Liver (tissue), 3 donors: ENCODE data around the gene POFUT2.

Experiments used
- CTCF ChIP-seq: fragments of 150-350 bp; IDR thresholded peaks from 2 replicates; pipeline ENCODE4 v1.5.1; 2017; ENCODE audit warnings: improper control_type of control experiment, low read depth, low read length; ENCODE audit not compliant: missing input control
- FOXA1 ChIP-seq: IDR thresholded peaks from 2 replicates; pipeline ENCODE4 v1.6.1; 2016; ENCODE audit warnings: antibody characterized with exemption
- FOXA2 ChIP-seq: IDR thresholded peaks from 2 replicates; pipeline ENCODE4 v1.6.1; 2016; ENCODE audit warnings: antibody characterized with exemption
- GABPA ChIP-seq, 2 donors: IDR thresholded peaks in 1 of 2; conservative IDR thresholded peaks in 1 of 2; 2 replicates each; pipeline ENCODE4 v1.6.1; 2016; ENCODE audit warnings: antibody characterized with exemption in 2 of 2, mild to moderate bottlenecking in 1 of 2, moderate library complexity in 1 of 2
- HNF4G ChIP-seq: IDR thresholded peaks from 2 replicates; pipeline ENCODE4 v1.6.1; 2016; ENCODE audit warnings: antibody characterized with exemption
- JUND ChIP-seq, 2 donors: IDR thresholded peaks; 2 replicates each; pipeline ENCODE4 v1.6.1; 2016; ENCODE audit warnings: antibody characterized with exemption in 2 of 2
- MAX ChIP-seq: IDR thresholded peaks from 2 replicates; pipeline ENCODE4 v1.6.1; 2016; ENCODE audit warnings: antibody characterized with exemption
- RAD21 ChIP-seq, 2 donors: IDR thresholded peaks; 2 replicates each; pipeline ENCODE4 v1.6.1; 2016; ENCODE audit warnings: antibody characterized with exemption in 2 of 2, mild to moderate bottlenecking in 2 of 2
- REST ChIP-seq: IDR thresholded peaks from 2 replicates; pipeline ENCODE4 v1.6.1; 2016; ENCODE audit warnings: antibody characterized with exemption, mild to moderate bottlenecking
- SP1 ChIP-seq: IDR thresholded peaks from 2 replicates; pipeline ENCODE4 v1.6.1; 2018; ENCODE audit warnings: antibody characterized with exemption, mild to moderate bottlenecking
- YY1 ChIP-seq: IDR thresholded peaks from 2 replicates; pipeline ENCODE4 v1.6.1; 2016; ENCODE audit warnings: antibody characterized with exemption, mild to moderate bottlenecking
- donor health status: healthy.
- donor health status: healthy.

- TF ChIP-seq CTCF (no peak), FOXA1 (no peak), RAD21 (IDR thresholded peaks at IDR 0.05) (no peak), HNF4G (no peak), REST (no peak), MAX (no peak), YY1 (no peak), SP1 (no peak), FOXA2 (no peak), JUND (IDR thresholded peaks at IDR 0.05) (no peak), GABPA (IDR thresholded peaks at IDR 0.05 in 1 of 2, conservative IDR thresholded peaks at IDR 0.05 in 1 of 2) (no peak)
Observed at GRCh38 chr21:45336535-45336810, 48.8 kb upstream of the POFUT2 start.
